Esophagus muscularis mucosa (tissue), 4 donors: ENCODE results near the gene KLHL25. TPM values are rescaled to one million over a fixed set of nuclear protein-coding genes. Genes with fewer than 3 reads are reported as not detected.

Experiments used
- DNase-seq: peaks from one replicate; pipeline ENCODE4 v3.0.0-alpha.2; 2017; ENCODE audit errors: extremely low spot score
- H3K27ac ChIP-seq, 4 donors: fragments of 200-600 bp; sonication (generic); replicated peaks in 1 of 4; 1 replicate in 3 of 4; 2 replicates in 1 of 4; pipeline ENCODE4 v1.5.1; 2016 to 2019; ENCODE audit warnings: mild to moderate bottlenecking in 1 of 4
- H3K27me3 ChIP-seq, 4 donors: fragments of 200-600 bp; sonication (generic); one replicate each; pipeline versions ENCODE4 v1.5.1 to v1.6.0; 2016 to 2019
- H3K36me3 ChIP-seq, 4 donors: fragments of 200-600 bp; sonication (generic); one replicate each; pipeline ENCODE4 v1.5.1; 2016 to 2019
- H3K4me1 ChIP-seq, 4 donors: fragments of 200-600 bp; sonication (generic); one replicate each; pipeline ENCODE4 v1.5.1; 2016 to 2019
- H3K4me3 ChIP-seq, 4 donors: fragments of 200-600 bp; sonication (generic); 1 replicate in 2 of 4; 2 replicates in 2 of 4; pipeline ENCODE4 v1.5.1; 2016 to 2019; ENCODE audit warnings: mild to moderate bottlenecking in 4 of 4, moderate library complexity in 1 of 4
- H3K9me3 ChIP-seq, 4 donors: fragments of 200-600 bp; sonication (generic); 1 replicate in 3 of 4; 2 replicates in 1 of 4; pipeline ENCODE4 v1.5.1; 2016 to 2019
- EP300 ChIP-seq: sonication (generic); formaldehyde crosslinking; IDR thresholded peaks from one replicate; pipeline ENCODE4 v1.6.1; 2017; ENCODE audit warnings: antibody characterized with exemption
- POLR2A ChIP-seq: fragments of 450-650 bp; IDR thresholded peaks from one replicate; pipeline ENCODE4 v1.6.1; 2017; ENCODE audit warnings: antibody characterized with exemption, moderate library complexity, mild to moderate bottlenecking, low read depth
- POLR2AphosphoS5 ChIP-seq, 2 donors: sonication (generic); formaldehyde crosslinking; IDR thresholded peaks; one replicate each; pipeline ENCODE4 v1.6.1; 2017; ENCODE audit warnings: antibody characterized with exemption in 2 of 2
- WGBS: methylation state at CpG from one replicate; pipeline ENCODE4 v1.1.5; 2018; 5-methylcytosine and 5-hydroxymethylcytosine counted together
- intact Hi-C: fragments of 100-400 bp; cut with DNase I; formaldehyde crosslinking; loops from one replicate; pipeline ENCODE4 v1.15.1; 2023
- total RNA-seq, 4 donors: library from RNA; depleted of rRNA; stranded (reverse); fragments of >200 nt; gene quantifications; one replicate each; pipeline versions ENCODE4 v1.1.0 to v1.2.1, GENCODE V29; 2016
- TF ChIP-seq, protein P1 (sequence below), 3 experiments: fragments of 200-600 bp in 2 of 3; fragments of 450-650 bp in 1 of 3; sonication (generic) in 2 of 3; IDR thresholded peaks; one replicate each; pipeline ENCODE4 v1.5.1; 2017 to 2019; ENCODE audit warnings: antibody characterized with exemption in 3 of 3, mild to moderate bottlenecking in 2 of 3, moderate library complexity in 1 of 3

Gene KLHL25
- total RNA-seq, 4 donors from 2014 or later: 10.8 to 24.4 (median 12.0) TPM

GRCh38 chr15:85773970-85774369, 20.8 kb downstream of the KLHL25 start:
- 90% methylated on average over 8 of the region's 10 CpGs for WGBS

GRCh38 chr15:85773249-85773648, 21.5 kb downstream of the KLHL25 start:
- Histone ChIP-seq H3K27me3 (no peaks in the 10 kb centered on the region), H3K36me3 (peaks cover 0 to 13% (median 6%) of the 10 kb centered on the region in 4 donors), H3K9me3 (no peaks in the 10 kb centered on the region), H3K27ac (no peak overlapping the region), H3K4me3 (no peak overlapping the region), H3K4me1 (peaks cover 28 to 45% (median 41%) of the 10 kb centered on the region in 4 donors)
- 80% methylated on average over 3 of the region's 12 CpGs for WGBS
- intact Hi-C loops: no loop called here
- DNase-seq: no peak
- TF ChIP-seq POLR2AphosphoS5 (IDR thresholded peaks at IDR 0.05) (no peak), EP300 (no peak), POLR2A (no peak)
- TF ChIP-seq, protein P1, sequence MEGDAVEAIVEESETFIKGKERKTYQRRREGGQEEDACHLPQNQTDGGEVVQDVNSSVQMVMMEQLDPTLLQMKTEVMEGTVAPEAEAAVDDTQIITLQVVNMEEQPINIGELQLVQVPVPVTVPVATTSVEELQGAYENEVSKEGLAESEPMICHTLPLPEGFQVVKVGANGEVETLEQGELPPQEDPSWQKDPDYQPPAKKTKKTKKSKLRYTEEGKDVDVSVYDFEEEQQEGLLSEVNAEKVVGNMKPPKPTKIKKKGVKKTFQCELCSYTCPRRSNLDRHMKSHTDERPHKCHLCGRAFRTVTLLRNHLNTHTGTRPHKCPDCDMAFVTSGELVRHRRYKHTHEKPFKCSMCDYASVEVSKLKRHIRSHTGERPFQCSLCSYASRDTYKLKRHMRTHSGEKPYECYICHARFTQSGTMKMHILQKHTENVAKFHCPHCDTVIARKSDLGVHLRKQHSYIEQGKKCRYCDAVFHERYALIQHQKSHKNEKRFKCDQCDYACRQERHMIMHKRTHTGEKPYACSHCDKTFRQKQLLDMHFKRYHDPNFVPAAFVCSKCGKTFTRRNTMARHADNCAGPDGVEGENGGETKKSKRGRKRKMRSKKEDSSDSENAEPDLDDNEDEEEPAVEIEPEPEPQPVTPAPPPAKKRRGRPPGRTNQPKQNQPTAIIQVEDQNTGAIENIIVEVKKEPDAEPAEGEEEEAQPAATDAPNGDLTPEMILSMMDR (IDR thresholded peaks at IDR 0.05): no peak

More at GRCh38 chr15:85773970-85774369, 20.8 kb downstream of the KLHL25 start:
- intact Hi-C loops: no loop called here
- H3K4me1 ChIP-seq: peaks cover 34 to 52% (median 48%) of the 10 kb centered on the region in 4 donors
- H3K27ac ChIP-seq: no peak overlapping the region
- no peak for DNase-seq
- TF ChIP-seq EP300 (no peak), POLR2A (no peak), POLR2AphosphoS5 (IDR thresholded peaks at IDR 0.05) (no peak)
- no peaks in the 10 kb centered on the region for H3K27me3 ChIP-seq
- H3K9me3 ChIP-seq: no peaks in the 10 kb centered on the region
- H3K36me3 ChIP-seq: peaks cover 0 to 6% (median 3%) of the 10 kb centered on the region in 4 donors
- no peak overlapping the region for H3K4me3 ChIP-seq

GRCh38 chr15:85772668-85773067, 22.1 kb downstream of the KLHL25 start:
- no peaks in the 10 kb centered on the region for H3K9me3 ChIP-seq
- H3K4me1 ChIP-seq: peaks cover 22 to 39% (median 35%) of the 10 kb centered on the region in 4 donors
- intact Hi-C loops: no loop called here
- peaks cover 0 to 18% (median 9%) of the 10 kb centered on the region in 4 donors for H3K36me3 ChIP-seq
- WGBS: 95% methylated on average over 8 of the region's 9 CpGs
- H3K4me3 ChIP-seq: no peak overlapping the region
- TF ChIP-seq POLR2A: no peak
- no peak for TF ChIP-seq EP300
- TF ChIP-seq, protein P1 (IDR thresholded peaks at IDR 0.05): no peak
- no peak for TF ChIP-seq POLR2AphosphoS5 (IDR thresholded peaks at IDR 0.05)
- no peak for DNase-seq
- H3K27me3 ChIP-seq: no peaks in the 10 kb centered on the region
- H3K27ac ChIP-seq: peak overlapping the region; percentile 49 to 65 (median 50)

DNA sequence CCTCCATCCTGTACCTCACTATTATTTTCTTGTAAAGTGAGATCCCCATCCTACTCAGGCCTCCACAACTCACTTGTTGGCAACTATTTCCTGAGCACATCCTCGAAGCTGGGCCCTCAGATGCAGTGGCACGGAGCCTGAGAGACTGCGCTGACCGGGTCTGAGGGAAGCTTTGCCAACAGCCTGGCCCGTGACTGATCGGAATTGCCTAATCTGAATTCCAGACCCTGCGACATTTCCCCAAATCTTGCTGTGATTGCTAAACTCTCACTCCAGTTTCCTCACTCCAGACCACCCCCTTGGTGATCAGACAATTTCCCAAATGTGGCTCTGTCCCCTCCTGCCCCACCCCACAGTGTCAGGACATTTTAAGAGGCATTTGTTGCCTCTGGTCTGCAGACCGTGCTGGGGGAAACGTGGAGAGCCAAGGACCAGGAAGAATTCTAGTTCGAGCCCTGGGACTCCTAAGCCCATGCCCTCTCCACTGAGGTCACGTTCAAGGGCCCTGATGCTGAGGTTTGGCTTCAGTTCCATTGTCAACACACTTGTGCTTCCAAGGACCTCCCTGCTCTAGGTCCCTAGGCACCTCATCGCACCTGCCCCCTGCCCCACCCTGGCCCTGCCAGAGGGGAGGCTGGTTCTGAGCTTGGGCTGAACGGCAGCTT, 22.8 kb downstream of the KLHL25 start:
- TF ChIP-seq POLR2A (no peak), EP300 (peak; percentile 57), POLR2AphosphoS5 (IDR thresholded peaks at IDR 0.05) (peak in 1 of 2 donors; percentile 46)
- TF ChIP-seq, protein P1 (IDR thresholded peaks at IDR 0.05): no peak
- Histone ChIP-seq H3K27me3 (no peaks in the 10 kb centered on the region), H3K9me3 (no peaks in the 10 kb centered on the region), H3K27ac (peak overlapping the region; percentile 49 to 65 (median 56)), H3K4me3 (no peak overlapping the region), H3K4me1 (peaks cover 17 to 38% (median 32%) of the 10 kb centered on the region in 4 donors), H3K36me3 (peaks cover 0 to 18% (median 9%) of the 10 kb centered on the region in 4 donors)
- intact Hi-C loops: no loop called here
- DNase-seq: no peak
- WGBS: 72% methylated on average over 8 of the region's 13 CpGs

GRCh38 chr15:85771271-85771670, 23.5 kb downstream of the KLHL25 start:
- TF ChIP-seq, protein P1 (IDR thresholded peaks at IDR 0.05): no peak
- TF ChIP-seq EP300: no peak
- no peak for TF ChIP-seq POLR2A
- TF ChIP-seq POLR2AphosphoS5 (IDR thresholded peaks at IDR 0.05): no peak
- H3K4me1 ChIP-seq: peaks cover 17 to 43% (median 34%) of the 10 kb centered on the region in 4 donors
- no peaks in the 10 kb centered on the region for H3K27me3 ChIP-seq
- 83% methylated on average over 5 of the region's 5 CpGs for WGBS
- DNase-seq: no peak
- peak overlapping the region; percentile 49 to 65 (median 56) for H3K27ac ChIP-seq
- H3K9me3 ChIP-seq: no peaks in the 10 kb centered on the region
- peaks cover 0 to 18% (median 9%) of the 10 kb centered on the region in 4 donors for H3K36me3 ChIP-seq
- no peak overlapping the region for H3K4me3 ChIP-seq
- intact Hi-C loops: no loop called here
